Measurements from ENCODE around the gene AP2B1.

Gene AP2B1

DNA sequence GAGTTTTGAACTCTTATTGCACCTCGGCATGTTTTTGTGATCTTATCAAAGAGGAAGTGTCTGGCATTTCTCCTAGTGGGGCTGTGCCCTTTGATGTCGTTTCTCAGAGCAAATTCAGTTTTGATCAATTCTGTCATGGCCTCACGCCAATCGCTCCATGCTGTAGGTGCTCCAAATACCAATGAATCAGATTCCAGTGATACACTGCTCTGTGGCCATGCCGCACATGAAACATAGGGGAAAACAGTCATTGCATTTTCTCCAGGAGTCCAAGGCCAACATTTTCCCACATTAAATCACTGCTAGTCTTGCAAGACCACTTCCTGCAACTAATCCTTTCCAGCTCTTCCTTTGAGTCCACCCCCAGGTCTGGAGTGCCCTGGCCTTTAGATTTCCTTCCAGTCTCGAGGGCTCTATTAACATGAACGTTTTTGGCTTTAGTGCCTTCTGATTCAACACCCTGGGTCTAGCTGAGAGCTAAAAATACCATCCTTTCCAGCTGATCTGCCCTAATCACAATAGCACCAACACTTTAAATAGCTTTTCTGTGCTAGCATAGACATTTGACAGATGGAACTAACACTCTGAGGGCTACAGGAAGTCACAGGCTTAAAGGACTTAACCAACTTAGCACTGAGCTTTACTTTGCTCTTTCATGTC, 126.1 kb downstream of the AP2B1 start:
- TF ChIP-seq, protein P1, sequence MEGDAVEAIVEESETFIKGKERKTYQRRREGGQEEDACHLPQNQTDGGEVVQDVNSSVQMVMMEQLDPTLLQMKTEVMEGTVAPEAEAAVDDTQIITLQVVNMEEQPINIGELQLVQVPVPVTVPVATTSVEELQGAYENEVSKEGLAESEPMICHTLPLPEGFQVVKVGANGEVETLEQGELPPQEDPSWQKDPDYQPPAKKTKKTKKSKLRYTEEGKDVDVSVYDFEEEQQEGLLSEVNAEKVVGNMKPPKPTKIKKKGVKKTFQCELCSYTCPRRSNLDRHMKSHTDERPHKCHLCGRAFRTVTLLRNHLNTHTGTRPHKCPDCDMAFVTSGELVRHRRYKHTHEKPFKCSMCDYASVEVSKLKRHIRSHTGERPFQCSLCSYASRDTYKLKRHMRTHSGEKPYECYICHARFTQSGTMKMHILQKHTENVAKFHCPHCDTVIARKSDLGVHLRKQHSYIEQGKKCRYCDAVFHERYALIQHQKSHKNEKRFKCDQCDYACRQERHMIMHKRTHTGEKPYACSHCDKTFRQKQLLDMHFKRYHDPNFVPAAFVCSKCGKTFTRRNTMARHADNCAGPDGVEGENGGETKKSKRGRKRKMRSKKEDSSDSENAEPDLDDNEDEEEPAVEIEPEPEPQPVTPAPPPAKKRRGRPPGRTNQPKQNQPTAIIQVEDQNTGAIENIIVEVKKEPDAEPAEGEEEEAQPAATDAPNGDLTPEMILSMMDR (conservative IDR thresholded peaks at IDR 0.05; ENCODE audit: low read depth, low read length), result no peak
- H3K4me3 ChIP-seq (ENCODE audit: low read length), result no peak overlapping the region
- peak; percentile 85 for DNase-seq (ENCODE audit: low read depth)

DNA sequence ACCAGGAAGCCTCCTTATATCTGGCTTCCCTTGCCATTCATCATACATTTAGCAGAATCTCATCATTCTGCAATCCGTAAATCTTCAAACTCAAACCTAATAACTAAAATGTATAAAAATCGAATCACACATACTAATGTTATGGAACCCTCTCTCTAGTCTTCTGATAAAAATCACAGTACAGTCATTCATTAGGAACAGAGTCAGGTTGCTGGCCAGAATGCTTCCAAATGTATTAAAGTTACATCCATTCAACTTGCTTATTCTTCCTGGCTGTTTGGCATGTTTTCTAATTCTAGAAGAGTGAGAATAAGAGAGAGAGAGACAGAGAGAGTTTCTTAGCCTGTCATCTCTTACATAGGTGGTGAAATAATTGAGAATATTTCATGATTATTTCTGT, 127.9 kb downstream of the AP2B1 start:
- no peak for DNase-seq (ENCODE audit: low read depth)
- TF ChIP-seq, protein P1 (conservative IDR thresholded peaks at IDR 0.05; ENCODE audit: low read depth, low read length), result no peak
- H3K4me3 ChIP-seq (ENCODE audit: low read length), result no peak overlapping the region

DNA sequence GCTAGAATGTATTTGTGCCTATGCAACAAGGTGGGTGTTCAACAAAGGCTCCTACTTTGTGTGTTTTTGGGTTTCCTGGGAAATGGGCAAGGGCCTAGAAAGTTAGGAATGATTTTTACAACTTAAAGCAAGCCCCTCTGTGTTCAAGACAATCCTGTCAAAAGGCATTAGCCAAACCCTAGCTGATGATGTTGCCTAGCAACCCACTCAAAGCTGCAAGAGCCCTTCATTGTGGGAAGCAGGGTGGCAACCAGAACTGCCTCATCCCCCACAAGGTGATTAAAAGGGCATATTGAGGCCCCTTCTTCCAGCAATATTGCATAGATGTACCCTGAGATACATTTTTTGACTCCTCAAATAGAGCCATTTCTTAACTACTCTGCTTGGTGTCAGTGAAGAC, 128.3 kb downstream of the AP2B1 start:
- H3K4me3 ChIP-seq (ENCODE audit: low read length), result no peak overlapping the region
- DNase-seq (ENCODE audit: low read depth), result no peak
- TF ChIP-seq, protein P1 (conservative IDR thresholded peaks at IDR 0.05; ENCODE audit: low read depth, low read length), result no peak

DNA sequence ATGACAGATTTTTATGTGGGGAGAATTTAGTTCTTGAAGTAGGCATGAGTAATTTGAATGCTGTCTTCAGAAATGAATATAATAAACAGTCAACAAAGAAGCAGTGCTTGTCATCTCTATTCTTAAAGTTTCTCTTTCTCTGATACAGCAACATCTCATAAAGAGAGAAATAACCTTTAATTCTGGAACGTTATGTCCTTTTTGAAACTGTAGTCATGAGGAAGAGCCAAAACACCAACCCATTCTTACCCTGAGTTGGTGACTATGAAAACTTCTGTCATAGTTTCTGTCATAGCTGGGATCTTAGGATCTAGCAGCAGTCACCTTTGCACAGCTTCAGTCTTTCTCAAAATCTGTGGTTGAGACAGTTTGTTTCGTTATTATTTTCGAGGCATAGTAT, 129.1 kb downstream of the AP2B1 start:
- no peak for DNase-seq (ENCODE audit: low read depth)
- TF ChIP-seq, protein P1 (conservative IDR thresholded peaks at IDR 0.05; ENCODE audit: low read depth, low read length), result no peak
- no peak overlapping the region for H3K4me3 ChIP-seq (ENCODE audit: low read length)

DNA sequence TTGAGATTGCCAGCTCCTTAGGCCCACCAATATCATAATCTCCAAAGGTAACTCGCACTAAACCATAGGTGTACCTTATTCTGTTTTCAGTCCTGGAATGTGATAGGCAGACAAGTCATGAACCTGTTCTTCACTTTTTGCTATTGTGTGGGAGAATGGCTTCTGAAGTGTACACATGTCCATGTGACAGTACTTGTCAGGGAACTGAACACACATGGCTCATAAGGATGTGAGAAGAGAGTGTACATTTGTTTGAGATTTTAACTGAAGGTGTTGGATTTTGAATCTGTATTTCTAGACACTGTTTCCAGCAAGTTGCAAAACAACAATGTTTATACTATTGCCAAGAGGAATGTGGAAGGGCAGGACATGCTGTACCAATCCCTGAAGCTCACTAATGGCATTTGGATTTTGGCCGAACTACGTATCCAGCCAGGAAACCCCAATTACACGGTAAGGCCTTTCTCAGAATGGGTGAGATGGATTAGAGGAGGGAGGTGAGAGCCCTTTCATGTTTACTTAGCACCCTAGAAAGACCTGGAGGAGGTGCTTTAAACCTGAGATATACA, 129.9 kb downstream of the AP2B1 start:
- TF ChIP-seq, protein P1 (conservative IDR thresholded peaks at IDR 0.05; ENCODE audit: low read depth, low read length), result no peak
- DNase-seq (ENCODE audit: low read depth), result no peak
- no peak overlapping the region for H3K4me3 ChIP-seq (ENCODE audit: low read length)

DNA sequence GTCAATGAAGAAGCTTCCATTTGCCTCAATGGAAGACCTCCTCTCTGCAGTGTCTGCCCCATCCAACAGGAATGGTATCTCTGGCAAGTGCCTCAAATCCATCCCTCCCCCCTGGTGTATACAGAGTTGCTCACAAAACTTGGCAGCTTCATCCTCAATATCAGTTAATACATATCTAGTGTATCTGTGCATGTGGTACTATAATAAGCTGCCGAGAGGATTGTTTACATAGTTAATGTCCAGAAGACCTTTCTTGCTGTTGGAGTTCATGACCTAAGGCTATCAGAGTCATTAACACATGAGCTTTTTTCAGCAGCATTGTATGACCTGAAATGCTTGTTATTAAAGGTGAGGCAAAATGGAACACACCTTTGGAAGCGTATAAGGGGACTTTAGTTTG, 130.4 kb downstream of the AP2B1 start:
- no peak overlapping the region for H3K4me3 ChIP-seq (ENCODE audit: low read length)
- TF ChIP-seq, protein P1 (conservative IDR thresholded peaks at IDR 0.05; ENCODE audit: low read depth, low read length), result no peak
- DNase-seq (ENCODE audit: low read depth), result no peak

DNA sequence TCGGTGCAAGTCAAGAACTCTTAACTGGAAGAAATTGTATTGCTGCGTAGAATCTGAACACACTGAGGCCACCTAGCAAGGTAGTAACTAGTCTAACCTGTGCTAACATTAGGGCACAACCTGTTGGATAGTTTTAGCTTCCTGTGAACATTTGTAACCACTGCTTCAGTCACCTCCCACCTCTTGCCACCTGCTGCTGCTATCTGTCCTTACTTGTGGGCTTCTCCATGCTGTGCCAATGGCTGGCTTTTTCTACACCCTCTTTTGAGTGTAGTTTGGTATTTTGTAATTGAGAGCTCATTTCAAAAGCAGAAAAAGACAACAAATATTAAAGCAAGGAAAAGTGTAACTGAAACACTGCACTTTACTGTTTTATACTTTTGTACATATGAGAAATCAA, 136.6 kb downstream of the AP2B1 start:
- TF ChIP-seq, protein P1 (conservative IDR thresholded peaks at IDR 0.05; ENCODE audit: low read depth, low read length), result no peak
- no peak for DNase-seq (ENCODE audit: low read depth)
- H3K4me3 ChIP-seq (ENCODE audit: low read length), result no peak overlapping the region
